Amniotic epithelial cell (primary cell): Measurements from ENCODE around the gene TTLL10.

Source experiments
- DNase-seq: peaks from one replicate; pipeline ENCODE4 v3.0.0-alpha.2; 2010; ENCODE audit warnings: low read depth

TTLL10 gene

DNA sequence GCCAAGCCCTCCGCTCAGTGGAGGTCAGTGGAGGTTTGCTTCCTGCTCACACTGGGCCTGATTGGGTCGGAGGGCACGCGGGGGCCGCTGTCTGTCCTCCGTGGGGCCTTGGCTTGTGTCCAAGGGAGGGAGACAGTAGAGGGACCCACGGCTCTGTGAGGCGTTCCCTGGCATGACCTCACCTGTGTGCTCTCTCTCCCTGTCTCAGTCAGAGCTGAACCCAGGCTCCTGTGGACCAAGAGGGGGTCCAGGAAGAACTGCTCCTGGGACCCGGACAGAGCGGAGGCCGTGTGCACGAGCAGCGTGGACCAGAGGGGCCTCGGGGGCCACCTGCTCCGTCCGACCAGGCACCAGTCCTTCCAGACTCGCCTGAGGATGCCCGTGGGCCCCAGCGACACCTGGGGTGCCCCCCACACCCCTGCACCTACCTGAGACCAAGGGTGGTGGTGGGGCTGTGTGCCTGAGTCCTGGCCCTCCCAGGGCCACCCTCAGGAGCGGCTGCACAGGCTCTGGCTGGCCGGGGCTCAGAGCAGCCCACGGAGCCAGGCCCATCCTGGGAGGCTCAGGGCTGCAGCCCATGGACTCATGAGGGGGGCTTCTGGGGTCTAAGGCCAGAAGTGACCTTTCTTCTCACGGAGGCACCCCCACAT is 13.3 kb upstream of the TTLL10 start:
- DNase-seq, result no peak

GRCh38 chr1:1161078-1161682 is 12.5 kb upstream of the TTLL10 start:
- DNase-seq, result no peak

DNA sequence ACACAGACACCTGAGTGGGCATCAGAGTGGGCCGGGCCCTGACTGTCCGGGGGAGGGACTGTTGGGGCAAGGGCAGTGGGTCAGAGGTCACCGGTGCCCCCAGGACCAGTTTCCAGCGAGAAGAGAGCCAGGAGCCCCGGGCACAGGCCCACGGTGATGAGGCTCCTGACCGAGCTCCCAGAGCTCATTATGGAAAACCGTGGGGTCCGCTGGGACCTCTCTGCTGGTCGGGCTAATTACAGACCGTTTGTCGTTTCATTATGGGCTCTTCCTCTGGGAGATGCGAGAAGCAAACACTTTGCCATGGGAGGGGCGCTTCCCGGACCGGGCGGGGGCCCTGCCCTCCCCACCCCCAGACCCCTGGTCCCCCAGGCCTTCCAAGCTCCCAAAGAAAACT is 12.0 kb upstream of the TTLL10 start:
- DNase-seq, result no peak

DNA sequence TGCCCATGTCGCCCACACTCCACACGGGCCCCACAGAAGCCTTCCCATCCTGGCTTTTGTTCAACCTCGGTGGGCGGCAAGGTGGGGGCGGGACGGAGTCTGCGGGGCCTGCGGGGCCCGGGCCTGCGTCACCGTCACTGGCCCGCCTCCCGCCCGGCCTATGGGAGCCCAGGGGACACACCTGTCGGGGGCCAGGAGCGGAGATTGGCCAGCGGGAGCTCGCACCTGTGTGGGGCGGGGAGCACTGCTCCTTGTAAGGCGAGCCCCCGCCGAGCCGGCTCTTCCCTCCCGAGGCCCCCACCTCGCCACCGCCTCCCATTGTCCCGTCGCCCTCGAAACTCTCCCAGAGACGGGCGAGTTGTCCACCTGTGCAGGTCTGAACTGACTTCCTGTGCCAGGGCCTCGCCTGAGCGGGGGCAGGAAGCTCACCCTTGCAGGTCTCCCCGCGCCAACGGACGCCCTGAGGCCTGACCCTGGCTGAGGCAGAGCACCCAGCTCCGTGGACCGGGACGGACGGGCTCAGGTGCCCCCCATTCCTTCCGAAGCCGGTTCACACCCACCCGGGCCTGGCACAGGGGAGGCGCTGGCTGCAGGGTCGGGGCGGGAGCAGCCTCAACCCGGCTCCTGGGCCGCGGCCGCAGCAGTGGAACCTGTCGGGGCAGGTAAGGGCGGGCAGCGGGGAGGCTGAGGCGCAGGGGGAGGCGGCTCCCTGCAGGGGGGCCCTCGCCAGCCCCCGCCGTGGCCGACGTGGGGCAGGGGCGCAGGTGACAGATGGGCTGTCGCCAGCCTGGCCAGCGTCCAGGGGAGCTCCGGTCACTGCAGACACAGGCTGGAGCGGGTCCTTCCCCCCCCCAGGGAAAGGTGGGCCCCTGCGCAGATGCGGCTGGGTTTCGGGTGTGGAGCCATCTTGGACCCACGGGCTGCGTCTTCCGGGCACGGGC is 10.8 kb upstream of the TTLL10 start:
- DNase-seq, result no peak

GRCh38 chr1:1163538-1164070 is 10.1 kb upstream of the TTLL10 start:
- no peak for DNase-seq

GRCh38 chr1:1164361-1164700 is 9.3 kb upstream of the TTLL10 start:
- DNase-seq, result no peak

DNA sequence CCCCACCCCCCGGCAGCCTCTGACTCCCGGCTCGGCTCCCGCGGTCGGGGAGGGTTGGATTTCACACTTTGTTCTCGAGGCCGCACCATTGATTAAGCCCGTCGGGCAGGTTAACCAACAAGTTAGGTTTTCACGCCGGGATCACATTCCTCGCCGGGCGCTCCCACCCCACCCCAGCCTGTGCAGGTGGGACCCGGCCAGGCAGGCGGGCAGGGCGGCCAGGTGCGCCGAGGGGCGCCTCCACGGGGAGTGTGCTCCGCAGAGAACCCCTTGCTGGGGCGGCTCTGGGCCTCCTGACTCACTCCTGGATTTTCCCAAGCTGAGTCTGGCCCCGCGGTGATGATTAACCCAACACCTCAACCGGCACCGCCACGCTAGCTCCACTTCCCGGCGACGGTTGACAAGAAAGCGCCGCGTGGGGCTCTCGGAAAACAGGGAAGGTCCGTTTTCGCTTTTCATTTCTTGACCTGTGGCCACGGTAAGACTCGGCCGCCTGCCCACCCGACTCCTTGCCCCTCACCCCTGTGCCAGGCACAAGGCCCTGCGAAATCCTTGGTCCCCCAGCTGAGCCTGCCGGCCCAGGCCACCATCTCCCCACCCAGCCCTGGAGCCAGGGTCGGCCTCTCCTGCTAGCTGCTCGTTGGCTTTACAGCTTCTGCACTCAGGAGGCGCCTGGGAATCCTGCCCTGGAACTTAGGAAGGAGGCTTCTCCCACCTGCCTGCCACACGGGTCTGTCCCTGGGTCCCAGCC is 8.8 kb upstream of the TTLL10 start:
- DNase-seq, result peak; percentile 15

DNA sequence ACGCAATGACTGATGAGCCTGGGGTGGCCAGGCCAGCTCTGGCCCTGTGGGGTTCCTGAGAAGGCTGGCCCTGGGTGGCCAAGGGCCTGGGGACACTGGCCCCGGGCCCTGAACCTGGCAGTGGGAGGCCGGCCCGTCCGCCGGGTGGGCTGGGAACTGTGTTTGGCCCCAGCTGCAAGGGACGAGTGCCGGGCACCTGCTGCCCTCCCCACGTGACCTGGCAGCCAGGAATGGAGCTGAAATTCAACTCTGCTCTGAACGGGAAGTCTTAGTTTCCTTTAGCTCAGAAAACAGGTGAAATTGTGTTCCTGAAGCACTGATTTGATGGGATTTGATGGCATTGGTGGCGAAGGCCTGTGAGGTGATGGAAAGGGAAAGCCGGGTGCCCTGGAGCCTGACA is 8.2 kb upstream of the TTLL10 start:
- DNase-seq, result no peak

- DNase-seq, result no peak
Measured at GRCh38 chr1:1165900-1166421, 7.7 kb upstream of the TTLL10 start.

DNA sequence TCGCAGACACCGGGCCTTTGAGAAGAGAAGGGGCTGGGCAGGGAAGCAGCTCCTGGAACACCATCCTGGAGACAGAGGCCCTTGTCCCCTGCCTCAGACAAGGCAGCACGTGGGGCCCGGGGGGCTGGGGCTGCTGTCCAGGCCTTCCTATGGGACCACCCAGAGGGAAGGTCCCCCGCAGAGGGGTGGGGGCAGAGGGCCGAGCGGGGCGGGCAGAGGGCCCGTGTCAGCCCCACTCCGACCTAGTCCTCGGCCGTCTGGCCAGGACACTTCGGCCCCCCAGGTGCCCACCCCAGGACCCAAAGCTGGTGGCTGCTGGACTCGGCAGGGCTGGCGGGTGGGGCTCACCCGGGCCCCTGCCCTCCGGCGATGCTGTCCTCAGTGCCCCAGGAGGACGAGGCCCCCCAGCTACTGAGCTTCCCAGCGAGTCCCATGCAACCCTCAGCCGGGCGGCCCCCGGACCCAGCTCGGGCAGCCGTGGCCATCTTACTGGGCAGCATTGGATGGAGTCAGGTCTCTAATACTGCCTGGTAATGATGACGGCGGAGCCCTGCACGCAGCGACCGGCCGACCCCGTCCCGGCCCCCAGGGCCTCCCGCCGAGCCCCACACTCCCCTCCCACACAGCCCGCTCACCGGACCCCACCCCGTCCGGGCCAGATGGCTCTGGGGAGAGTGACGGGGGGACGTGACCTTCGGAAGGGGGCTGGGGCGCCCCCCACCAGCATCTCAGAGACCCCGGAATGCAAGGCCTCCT is 6.9 kb upstream of the TTLL10 start:
- no peak for DNase-seq

GRCh38 chr1:1167398-1167821 is 6.3 kb upstream of the TTLL10 start:
- DNase-seq, result no peak

DNA sequence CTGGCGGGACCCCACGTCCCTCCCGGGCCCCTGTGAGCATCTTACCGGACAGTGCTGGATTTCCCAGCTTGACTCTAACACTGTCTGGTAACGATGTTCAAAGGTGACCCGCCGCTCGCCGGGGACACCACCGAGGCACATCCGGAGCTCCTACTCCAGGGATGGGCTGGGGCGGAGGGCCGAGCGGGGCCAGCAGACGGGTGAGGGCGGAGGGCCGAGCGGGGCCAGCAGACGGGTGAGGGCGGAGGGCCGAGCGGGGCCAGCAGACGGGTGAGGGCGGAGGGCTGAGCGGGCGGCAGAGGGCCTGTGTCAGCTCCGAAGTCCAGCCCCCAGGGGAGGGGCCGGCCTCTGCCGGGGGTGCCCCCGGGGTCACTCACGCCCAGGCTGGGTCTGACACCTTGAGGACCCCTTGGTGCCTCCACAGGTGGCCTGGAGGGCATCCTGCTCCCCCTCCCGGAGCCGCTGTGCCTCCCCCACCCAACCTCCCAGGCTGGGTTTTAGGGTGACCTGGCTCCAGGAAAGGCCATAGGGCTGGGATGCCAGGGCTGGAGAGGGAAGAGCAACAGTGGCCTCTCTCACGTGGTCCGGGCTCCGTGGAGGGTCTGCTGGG is 5.7 kb upstream of the TTLL10 start:
- no peak for DNase-seq

GRCh38 chr1:1168451-1169411 is 4.9 kb upstream of the TTLL10 start:
- DNase-seq, result no peak

- no peak for DNase-seq
Measured at GRCh38 chr1:1169429-1170214, 4.1 kb upstream of the TTLL10 start.

- DNase-seq, result peak; percentile 13
Measured at GRCh38 chr1:1170215-1171091, 3.2 kb upstream of the TTLL10 start.

DNA sequence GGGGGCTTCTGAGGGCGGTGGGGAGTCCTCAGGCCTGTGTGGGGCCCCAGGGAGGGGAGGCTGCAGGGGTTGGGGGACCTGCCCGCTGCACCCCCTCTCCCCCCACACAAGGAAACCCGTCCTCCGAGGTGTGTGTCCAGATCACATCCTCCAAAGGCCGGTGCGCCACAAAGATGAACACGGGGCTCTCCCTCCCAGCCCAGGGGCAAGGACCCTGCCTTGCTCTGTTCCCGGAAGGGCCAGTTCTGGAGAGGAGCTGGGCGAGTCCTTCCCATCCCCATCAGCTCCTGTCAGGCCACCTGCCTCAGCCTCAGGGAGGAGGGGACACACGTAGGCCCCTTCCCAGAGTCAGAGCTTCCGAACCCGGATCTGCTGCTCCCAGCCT is 2.5 kb upstream of the TTLL10 start:
- DNase-seq, result no peak

DNA sequence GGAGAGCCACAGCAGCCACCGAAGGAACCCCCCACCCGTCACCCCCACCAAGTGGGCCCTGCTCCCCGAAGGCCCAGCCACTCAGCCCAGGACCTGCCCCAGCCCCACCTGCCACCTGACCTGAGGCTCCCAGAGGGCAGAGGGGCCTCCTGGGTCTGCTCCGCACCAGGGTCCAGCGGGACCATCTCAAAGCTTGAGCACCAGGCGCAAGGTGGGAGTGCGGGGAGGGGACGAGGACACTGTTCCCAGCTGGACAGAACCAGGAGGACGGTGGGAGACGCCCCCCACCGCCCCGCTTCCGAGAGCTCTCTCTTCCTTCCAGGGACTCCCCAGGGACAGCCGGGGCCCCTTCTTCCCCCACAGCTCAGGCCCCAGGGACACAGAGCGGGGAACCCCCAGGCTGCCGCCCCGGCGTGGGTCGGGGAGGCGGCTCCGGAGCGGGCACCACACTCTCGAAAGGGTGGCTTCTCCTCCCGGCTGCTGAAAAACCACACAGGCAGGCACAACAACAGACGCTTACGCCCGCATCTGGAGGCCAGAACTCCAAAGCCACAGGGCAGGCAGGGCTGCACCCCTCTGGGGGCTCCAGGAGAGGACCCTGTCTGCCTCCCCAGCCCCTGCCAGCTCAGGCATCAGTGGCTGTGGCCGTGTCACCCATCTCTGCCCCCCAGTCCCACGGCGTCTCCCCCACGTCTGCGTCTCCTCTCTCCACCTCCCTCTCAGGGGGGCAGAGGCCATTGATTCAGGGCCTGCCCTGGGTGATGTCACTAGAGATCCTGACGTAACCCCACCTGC is 1.9 kb upstream of the TTLL10 start:
- DNase-seq, result no peak
